ENCODE measurements around the gene AFAP1. TPM values are rescaled to one million over a fixed set of nuclear protein-coding genes. Genes with fewer than 3 reads are reported as not detected.
A peak's percentile ranks its signal among the peaks of the same experiment; 100 is the strongest.

The AFAP1 gene
- total and polyA plus RNA-seq, 8 donors: 23.6 to 31.4 (median 27.4) TPM

- Histone ChIP-seq H3K27ac (no peak overlapping the region), H3K27me3 (no peaks in the 10 kb centered on the region), H3K36me3 (no peaks in the 10 kb centered on the region), H3K4me3 (no peak overlapping the region), H3K9me3 (peaks cover 0 to 4% of the 10 kb centered on the region in 2 donors), H3K4me1 (no peaks in the 10 kb centered on the region)
- ATAC-seq (no peak), DNase-seq (peak in 1 of 4 donors; percentile 61)
- intact Hi-C loops (cut with DNase I): no loop called here
- TF ChIP-seq CTCF (IDR thresholded peaks at IDR 0.05): no peak
These were observed 228.2 kb downstream of the AFAP1 start for GRCh38 chr4:7711307-7711963.

GRCh38 chr4:7710576-7711306 lies 228.9 kb downstream of the AFAP1 start:
- Histone ChIP-seq H3K4me1 (no peaks in the 10 kb centered on the region), H3K36me3 (no peaks in the 10 kb centered on the region), H3K27me3 (no peaks in the 10 kb centered on the region), H3K4me3 (no peak overlapping the region), H3K9me3 (peaks cover 0 to 4% of the 10 kb centered on the region in 2 donors), H3K27ac (no peak overlapping the region)
- ATAC-seq: no peak
- TF ChIP-seq CTCF (IDR thresholded peaks at IDR 0.05): no peak
- intact Hi-C loops (cut with DNase I): no loop called here
- DNase-seq: peak in 1 of 4 donors; percentile 75

GRCh38 chr4:7710126-7710525 lies 229.5 kb downstream of the AFAP1 start:
- Histone ChIP-seq H3K4me3 (no peak overlapping the region), H3K4me1 (no peaks in the 10 kb centered on the region), H3K9me3 (peaks cover 0 to 4% of the 10 kb centered on the region in 2 donors), H3K27me3 (no peaks in the 10 kb centered on the region), H3K36me3 (no peaks in the 10 kb centered on the region), H3K27ac (no peak overlapping the region)
- ATAC-seq (no peak), DNase-seq (peak in 1 of 4 donors; percentile 61)
- intact Hi-C loops (cut with DNase I): no loop called here
- no peak for TF ChIP-seq CTCF (IDR thresholded peaks at IDR 0.05)

GRCh38 chr4:7709431-7709830 lies 230.2 kb downstream of the AFAP1 start:
- Histone ChIP-seq H3K4me1 (no peaks in the 10 kb centered on the region), H3K27ac (no peak overlapping the region), H3K27me3 (peaks cover 0 to 2% of the 10 kb centered on the region in 2 donors), H3K36me3 (no peaks in the 10 kb centered on the region), H3K9me3 (peaks cover 0 to 4% of the 10 kb centered on the region in 2 donors), H3K4me3 (no peak overlapping the region)
- no peak for TF ChIP-seq CTCF (IDR thresholded peaks at IDR 0.05)
- ATAC-seq (no peak), DNase-seq (peak in 1 of 4 donors; percentile 38)
- intact Hi-C loops (cut with DNase I): no loop called here

GRCh38 chr4:7708981-7709380 lies 230.7 kb downstream of the AFAP1 start:
- intact Hi-C loops (cut with DNase I): no loop called here
- H3K9me3 ChIP-seq: peaks cover 0 to under 1% of the 10 kb centered on the region in 2 donors
- H3K36me3 ChIP-seq: no peaks in the 10 kb centered on the region
- peaks cover 0 to 6% of the 10 kb centered on the region in 2 donors for H3K27me3 ChIP-seq
- H3K4me1 ChIP-seq: no peaks in the 10 kb centered on the region
- H3K4me3 ChIP-seq: no peak overlapping the region
- no peak for TF ChIP-seq CTCF (IDR thresholded peaks at IDR 0.05)
- no peak overlapping the region for H3K27ac ChIP-seq
- DNase-seq (peak in 1 of 4 donors; percentile 52), ATAC-seq (no peak)

Measured in left lung (tissue), 10 donors.